HG03064 (cell line): ENCODE results near the gene SLC2A4.

Experiments
- ATAC-seq: cut with Tn5 transposase; IDR thresholded peaks from one replicate; pipeline ENCODE4 v1.9.1; 2021; ENCODE audit warnings: low read depth; ENCODE audit not compliant: unreplicated experiment

SLC2A4 gene

DNA sequence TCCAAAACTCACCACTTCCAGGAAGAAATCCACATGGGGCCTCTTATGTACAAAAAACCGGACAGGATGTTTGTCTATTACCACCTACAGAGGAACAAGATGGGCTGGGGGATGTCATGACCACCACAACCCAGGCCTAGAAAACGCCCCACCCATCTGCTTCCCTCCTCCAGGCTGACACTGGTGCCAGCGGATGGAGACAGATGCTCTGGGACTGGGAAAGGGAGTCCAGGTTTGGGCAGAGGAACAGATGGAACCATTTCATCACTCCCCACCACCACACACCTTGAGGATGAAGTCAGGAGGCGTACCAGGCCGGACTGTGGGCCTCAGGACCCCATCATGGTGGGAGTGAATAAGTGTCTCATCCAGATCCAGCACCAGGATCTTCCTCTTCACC lies 34.7 kb upstream of the SLC2A4 start:
- no peak for ATAC-seq

DNA sequence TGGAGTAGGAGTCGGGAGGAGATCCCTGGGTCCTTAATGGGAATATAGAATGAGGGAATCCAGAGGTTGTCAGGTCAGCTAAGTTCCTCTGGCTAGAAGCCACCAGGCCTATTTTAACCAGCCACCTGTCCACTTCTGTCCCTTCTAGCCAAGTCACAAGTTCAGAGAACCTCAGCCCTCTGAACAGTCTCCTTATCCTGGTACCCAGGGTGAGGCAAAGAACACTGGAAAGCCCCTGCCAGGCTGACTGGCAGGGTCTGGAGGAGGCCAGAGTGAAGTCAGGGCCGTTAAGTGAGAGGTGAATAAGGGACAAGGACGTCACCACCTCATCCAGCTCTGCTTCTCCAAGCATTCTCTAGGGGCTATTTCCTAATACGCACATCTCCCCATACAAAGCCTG lies 32.7 kb upstream of the SLC2A4 start:
- no peak for ATAC-seq

DNA sequence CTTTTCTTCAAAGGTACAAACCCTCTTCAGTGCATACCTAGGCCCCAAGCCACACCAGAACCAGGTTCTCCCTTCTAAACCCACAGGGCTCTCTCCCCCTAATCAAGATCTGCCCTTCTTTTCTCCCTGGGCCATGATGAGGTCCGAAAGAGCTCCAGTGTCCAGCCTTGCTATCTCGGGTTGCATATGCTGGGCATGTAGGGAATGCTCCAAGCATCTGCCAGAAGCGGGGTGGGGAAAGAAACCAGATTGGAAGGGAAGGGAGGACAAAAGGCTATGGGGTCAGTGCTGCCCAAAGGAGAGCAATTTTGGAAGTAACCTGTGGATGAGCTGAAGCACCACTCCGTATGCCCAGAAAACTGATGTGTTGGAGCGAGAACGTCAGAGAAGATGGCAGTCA lies 32.3 kb upstream of the SLC2A4 start:
- ATAC-seq, result no peak

DNA sequence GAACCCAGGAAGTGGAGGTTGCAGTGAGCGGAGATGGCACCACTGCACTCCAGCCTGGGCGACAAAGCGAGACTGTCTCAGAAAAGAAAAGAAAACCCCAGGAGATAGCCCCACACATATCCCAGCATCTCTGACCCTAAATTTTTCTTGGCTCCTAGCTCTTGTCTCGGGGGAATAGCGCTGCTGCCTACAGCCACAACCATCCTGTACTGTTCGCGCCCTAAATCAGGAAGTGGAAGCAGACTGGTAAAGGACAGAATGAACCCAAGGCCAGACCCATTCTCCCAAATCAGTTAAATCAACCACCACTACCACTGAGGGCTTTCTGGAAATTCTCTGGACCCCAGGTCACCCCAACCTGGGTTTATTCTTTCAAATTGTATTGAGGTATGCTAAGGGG lies 31.7 kb upstream of the SLC2A4 start:
- ATAC-seq, result no peak

DNA sequence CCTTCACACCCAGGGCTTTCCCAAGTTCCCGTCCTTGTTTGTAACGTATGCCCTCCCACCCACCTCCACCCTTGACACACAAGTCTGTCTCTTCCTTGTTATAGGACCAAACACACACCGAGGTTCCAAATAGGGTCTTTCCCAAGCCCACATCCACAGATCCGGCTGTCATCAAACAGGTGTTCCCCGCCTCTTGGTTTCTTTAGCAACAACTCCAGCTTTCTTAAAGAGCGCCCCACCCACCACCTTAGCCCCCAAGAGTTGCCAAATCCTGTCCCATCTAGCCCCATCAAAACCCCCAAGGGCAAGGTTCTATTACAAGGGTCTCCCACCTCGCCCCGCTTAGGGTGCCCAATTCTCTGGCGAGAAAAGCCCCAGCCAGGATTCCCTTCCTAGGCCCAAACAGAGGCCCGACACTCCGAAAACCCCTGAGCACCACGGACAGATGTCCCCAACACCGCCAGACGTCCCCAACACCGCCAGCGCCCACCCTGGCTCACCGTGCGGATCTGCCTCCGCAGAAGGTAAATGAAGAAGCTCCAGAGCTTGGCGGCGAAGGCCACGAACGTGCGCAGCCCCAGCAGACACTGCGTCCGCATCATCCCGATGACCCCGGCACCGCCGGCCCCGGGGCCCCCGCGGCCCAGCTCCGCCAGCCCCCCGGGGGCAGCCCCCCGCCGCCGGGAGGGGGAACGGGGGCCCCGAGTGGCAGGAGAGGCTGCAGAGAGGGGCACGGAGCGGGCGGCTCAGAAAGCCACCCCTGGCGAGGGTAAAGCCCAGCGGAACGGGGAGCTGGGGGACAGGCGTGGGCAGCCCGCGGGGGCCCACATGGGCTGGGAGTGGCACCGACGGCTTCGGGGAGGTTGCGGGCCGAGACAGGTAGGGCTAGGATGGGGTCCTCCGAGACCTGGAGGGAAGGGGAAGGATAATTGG lies 30.6 kb upstream of the SLC2A4 start:
- no peak for ATAC-seq

DNA sequence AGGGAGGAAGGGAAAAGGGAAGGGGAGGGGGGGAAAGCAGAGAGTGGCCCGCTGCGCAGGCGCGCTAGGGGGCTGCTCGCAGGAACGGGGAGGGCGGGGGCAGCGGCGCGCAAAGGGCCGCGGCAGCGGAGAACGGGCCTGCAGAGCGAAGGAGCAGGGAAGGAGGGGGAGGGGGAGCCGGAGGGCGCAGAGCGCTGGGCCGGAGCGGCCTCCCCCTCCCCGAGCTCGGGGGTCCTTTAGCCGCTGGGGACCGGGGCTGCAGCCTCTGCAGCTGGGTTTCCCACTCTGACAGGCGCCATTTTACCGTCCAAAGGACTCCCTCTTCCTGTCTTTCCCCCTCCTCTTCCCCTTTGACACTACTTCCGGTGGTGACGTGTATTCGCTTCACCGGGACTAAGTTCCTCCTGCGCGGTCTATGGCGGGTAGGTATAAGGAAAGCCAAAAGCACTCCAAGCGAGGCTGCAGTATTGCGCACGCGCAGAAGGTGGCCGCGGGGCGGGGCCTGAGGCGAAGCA lies 29.8 kb upstream of the SLC2A4 start, which contains the start of gene CTDNEP1:
TSS of gene CTDNEP1 (minus strand) at position 74 of the 515 bp plus-strand sequence. CDS start 438 bp downstream, outside the sequence.
- peak; percentile 82 for ATAC-seq

DNA sequence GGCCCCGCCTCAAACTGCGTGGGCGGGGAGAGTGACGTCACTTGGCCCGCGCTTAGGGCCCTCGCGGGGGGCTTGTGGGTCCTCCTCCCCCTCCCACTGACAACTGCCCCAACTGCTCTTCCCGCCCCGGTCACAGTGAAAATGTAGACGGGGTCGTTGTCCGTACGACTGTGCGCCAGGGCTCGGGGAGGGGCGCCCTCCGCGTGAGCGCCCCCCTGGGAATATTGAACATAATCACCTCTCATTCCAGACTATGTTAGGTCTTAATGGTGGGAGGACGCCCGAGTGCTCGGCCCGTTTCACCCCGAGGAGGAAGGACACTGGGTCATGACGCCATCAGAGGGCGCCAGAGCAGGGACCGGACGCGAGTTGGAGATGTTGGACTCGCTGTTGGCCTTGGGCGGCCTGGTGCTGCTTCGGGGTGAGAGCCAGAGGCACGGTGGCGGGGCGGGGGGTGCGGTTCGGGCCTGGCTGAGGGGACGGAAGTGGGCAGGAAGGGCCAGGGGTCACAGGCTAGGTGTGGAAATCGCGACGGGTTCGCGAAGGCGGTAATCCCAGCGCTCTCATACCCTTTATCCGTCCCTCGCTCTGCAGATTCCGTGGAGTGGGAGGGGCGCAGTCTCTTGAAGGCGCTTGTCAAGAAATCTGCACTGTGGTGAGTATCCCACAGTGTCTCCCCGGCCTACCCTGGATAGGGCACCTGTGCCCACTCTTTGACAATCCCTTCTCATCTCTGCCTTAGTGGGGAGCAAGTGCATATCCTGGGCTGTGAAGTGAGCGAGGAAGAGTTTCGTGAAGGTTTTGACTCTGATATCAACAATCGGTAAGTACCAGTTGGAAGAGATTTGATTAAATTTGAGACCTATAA lies 29.1 kb upstream of the SLC2A4 start, which contains the start of gene ELP5:
TSS of gene ELP5 (plus strand) at position 40 of the 868 bp plus-strand sequence. CDS start at position 376, 336 bp downstream.
- peak; percentile 39 for ATAC-seq

DNA sequence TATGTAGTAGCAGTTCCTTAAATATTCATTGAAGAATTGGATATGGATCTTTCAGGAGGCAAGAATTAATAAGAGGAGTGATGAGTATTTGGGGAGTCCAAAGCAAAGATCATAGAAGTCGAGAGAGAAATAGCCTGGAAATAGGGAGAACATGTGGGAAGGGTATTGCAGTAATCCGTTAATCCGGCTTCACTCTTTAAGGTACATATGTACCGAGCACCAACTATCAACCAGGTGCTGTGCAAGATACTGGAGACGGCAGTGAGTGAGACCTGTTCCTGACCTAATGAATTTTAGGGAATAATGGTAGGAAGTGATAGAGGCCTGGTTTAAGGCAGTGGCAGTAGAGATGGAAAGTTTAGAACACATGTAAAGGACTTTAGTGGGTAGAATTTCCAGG lies 28.4 kb upstream of the SLC2A4 start:
- no peak for ATAC-seq

DNA sequence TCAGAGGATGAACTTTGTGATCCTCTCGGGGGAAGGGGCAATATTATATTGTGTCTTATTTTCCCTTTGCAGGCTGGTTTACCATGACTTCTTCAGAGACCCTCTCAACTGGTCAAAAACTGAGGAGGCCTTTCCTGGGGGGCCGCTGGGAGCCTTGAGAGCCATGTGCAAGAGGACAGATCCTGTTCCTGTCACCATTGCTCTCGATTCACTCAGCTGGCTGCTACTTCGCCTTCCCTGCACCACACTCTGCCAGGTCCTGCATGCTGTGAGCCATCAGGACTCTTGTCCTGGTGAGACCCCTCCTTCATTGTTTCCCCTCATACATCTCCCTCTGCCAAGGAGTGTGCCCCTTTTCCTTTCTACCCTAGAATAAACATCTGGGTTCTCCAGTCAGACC lies 27.0 kb upstream of the SLC2A4 start:
- no peak for ATAC-seq

DNA sequence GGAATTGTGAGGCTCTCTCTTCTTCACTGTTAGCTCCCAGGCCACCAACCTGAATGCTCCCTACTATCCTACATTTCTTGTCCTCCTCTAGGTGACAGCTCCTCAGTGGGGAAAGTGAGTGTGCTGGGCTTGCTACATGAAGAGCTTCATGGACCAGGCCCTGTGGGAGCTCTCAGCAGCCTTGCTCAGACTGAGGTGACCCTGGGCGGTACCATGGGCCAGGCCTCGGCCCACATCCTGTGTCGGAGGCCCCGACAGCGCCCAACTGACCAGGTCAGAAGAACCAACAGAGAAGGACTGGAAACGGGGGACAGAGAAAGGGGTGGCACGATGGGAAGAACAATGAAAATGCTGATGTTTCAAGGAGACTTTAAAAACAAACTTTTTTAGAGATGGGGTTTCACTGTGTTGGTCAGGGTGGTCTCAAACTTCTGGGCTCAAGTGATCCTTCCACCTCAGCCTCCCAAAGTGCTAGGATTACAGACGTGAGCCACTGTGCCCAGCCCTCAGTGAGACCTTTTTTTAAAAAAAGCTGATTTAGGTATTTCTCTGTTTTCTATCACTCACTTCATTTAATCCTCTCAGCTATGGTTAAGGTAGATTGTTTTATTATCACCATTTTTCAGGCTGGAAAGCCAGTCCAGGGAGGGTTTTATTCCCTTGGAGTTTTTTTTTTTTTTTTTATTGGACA lies 24.6 kb upstream of the SLC2A4 start:
- no peak for ATAC-seq

DNA sequence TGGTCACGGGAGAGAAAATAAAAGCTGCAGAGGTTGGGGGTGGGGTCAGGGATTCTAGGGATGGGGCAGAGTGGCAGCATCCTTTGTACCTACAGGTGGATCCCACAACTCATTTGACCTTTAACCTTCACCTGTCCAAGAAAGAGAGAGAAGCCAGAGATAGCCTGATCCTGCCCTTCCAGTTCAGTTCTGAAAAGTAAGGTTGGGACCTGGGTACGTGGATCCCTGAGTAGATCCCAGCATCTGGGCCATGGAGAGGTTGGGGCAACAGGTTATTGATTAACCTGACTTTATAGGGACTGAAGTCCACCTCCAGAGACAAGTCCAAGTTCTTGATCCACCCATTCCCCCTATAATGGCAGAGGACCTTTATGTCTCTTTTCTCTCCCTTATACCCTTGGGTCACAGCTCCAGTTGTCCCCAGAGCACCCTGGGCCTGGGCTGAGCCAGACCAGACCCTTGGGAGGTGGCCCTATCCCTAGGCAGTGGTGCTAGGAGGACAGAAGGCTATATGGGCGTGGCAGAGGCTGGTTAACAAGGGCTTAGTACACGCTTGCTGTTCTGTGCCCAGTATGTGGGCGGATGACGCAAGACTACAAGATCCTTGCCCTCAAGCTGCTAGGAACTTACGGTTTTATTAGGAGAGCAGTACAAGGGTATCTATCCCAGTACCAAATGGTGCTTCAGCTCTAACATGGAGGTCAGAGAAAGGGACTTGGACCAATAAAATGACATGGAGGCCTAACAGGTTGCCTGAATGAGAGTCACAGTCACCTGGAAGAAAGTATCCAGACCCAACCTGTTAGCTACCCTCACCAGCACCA lies 22.6 kb upstream of the SLC2A4 start:
- ATAC-seq, result no peak

DNA sequence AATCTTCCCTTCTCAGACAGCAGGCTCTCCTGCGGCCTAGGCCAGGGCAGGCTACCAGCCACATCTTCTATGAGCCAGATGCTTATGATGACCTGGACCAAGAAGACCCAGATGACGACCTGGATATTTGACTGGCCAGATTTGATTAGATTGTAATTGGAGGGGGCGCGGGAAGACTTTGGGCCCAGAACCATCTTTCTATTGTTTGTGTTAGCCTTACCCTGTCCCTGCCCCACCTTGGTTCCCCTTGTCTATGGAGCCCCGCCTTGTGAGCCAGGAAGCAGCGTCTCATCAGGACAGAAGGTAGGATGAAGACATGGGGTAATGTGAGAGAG lies 22.0 kb upstream of the SLC2A4 start:
- ATAC-seq, result no peak

DNA sequence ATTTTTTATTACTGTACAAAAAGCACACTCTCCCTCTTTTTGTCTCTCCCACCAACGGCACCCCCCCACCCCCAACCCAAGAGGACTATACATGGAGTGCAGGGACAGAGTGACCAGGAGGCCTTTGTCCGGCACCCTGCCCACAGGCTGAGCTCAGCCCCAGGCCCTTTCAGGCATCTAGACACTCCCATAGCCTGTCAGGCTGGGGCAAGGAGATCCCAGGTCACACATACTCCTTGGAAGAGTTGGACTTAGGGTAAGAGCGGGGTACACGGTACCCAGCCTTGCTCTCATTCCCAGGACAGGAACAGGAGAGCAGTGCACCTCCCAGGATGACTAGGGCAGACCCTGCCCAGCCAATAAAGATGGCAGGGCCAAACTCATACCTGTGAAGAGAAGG lies 21.4 kb upstream of the SLC2A4 start:
- no peak for ATAC-seq

DNA sequence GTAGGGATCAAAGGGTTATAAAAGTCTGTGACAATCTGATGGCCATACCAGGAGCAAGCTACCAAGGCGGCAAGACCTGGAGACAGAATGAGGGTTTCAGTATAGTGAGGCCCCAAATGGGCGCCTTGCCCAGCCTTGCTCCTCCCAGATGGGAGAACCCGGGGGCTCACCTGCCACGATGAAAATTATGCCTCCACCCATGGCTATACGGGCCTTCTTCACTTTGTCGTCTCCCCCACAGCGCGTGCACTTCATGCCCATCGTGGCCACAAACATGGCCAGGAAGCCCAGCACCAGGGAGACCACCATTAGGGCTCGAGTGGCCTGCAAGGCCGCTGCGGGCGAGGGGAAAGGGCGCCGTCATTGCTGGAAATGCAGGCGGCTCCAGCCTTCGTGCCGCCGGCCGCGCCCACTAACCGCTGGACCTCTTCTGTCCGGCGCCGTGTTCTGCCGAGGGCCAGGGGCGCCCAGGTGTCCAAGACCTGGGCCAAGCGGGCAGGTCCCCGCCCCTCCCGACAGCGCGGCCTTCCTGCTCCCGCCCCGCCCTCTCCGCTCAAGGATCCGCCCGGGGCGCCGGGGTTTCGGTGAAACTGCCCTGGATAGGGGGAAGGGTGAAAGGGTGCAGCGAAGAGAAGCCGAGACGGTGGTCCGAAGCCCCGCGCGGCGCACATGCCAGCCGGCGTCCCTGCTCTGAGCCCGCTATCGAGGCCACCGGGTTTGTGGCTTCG lies 20.7 kb upstream of the SLC2A4 start:
- no peak for ATAC-seq

DNA sequence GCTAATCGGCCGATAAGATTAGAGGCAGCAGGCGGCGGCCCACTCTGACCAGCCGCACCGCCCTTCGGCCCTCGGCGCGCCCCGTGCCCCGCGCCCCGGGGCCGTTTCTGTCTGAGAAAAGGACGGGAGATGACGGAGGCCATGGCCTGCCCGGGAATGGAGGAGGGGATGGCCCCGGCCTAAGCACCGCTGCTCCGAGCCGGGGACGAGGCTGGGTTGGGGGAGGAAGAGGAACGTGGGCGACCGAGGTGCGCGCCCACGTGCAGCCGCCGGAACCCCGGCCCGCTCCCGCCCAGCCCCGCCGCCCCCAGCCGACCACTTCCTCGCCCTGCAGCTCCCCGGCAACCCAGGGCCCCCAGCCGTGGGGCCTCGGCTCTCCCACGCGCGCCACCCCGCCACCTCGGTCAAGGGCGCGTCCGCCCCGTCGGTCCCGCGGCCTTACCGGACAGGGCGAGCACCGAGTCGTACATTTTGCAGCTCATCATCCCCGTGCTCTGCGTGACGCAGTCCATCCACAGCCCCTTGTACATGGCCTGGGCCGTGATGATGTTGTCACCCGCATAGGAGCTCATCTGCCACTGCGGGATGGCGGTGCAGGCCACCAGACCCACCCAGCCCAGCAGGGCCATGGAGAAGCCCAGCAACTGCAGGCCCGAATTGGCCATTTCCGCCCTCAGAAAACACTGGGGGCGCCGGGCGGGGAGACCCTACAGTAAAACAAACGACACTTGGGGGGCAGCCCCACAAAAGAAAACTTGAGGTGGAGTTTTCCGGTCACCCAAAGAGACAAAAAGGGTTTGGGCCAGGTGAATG lies 19.9 kb upstream of the SLC2A4 start:
- no peak for ATAC-seq

DNA sequence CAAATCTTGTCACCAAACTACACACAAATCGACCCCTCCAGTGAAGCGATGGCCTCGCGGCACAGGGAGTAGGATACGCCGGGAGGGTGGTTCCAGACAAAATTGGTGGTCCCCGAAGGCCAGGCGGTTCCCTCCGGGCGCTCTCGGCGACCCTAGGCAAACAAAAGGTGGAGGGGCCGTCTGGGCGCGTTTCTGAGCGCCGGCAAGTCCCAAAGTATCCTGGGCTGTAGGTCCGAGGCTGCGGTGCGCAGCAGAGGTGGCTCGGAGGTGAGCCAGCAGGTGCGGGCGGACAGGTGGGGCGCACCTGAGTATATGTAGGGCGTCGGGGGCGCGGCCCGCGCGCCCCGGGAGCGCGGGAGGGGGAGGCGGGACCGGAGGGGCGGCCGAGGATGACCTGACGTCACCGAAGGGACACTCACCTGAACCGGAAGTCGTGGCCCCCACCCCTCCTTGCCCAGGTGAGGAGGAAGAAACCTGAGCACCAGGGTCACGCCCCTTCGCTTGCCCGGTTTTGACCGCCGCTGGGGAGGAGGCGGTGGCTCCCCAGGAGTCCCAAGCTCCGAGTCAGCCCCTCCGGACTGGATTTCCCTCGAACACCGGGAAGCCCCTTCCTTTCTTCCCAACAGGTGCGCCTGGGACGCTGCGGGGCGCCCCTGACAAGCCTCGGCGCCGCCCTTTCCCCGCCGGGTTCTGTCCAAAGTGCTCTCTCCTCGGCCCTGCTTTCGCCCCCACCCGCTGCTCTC lies 19.2 kb upstream of the SLC2A4 start, which contains the start of gene CLDN7:
TSS of gene CLDN7 (minus strand) at position 287 of the 743 bp plus-strand sequence. CDS start 435 bp downstream, outside the sequence.
- no peak for ATAC-seq
